K562 (cell line): ENCODE measurements around the gene LRRK1. TPM values are rescaled to one million over a fixed set of nuclear protein-coding genes. Genes with fewer than 3 reads are reported as not detected.

Experiments used
- ATAC-seq: fragments of 200-7000 bp; cut with Tn5 transposase; 3 replicates; pipeline ENCODE4 v1.9.1; 2020; ENCODE audit warnings: moderate library complexity
- BruUV-seq: library from RNA; stranded (reverse); fragments of 400-500 nt; replicated peaks from 2 replicates; lab custom pipeline; 2021; lab: Mats Ljungman, UMichigan
- CTCF ChIA-PET: fragments of 300-600 bp; formaldehyde crosslinking; extraction: SDS; loops from one replicate; lab custom pipeline; 2021; ENCODE audit warnings: low intra/inter-chr PET ratio; lab: Yijun Ruan, JAX
- POLR2A ChIA-PET: fragments of 300-600, 350-650 bp; sonication (Branson Sonifier 250); formaldehyde crosslinking; extraction: SDS; loops from one replicate; lab custom pipeline; 2021; ENCODE audit warnings: antibody characterized with exemption, inconsistent platforms; lab: Yijun Ruan, JAX
- DNase-seq, 4 experiments: peaks; one replicate each; pipeline versions ENCODE4 v3.0.0 to v3.0.0-alpha.2; 2011 to 2018; ENCODE audit warnings: low spot score in 3 of 4, mixed read lengths in 3 of 4; ENCODE audit errors: extremely low read depth in 1 of 4
- FAIRE-seq: peaks from 2 replicates; lab custom pipeline; 2011; peaks lifted over from hg19 to GRCh38; lab: Jason Lieb, UNC
- H2AFZ ChIP-seq: 2 replicates; pipeline ENCODE4 v1.6.0; 2011; ENCODE audit warnings: low read depth, low read length, control low read depth, inconsistent platforms
- H3K27ac ChIP-seq: fragments of 200-600 bp; 3 replicates; pipeline ENCODE4 v1.8.0; 2011; ENCODE audit warnings: low read depth, mild to moderate bottlenecking, control low read depth, inconsistent platforms, low read length, moderate library complexity, mixed read lengths; ENCODE audit errors: extremely low read depth
- H3K27me3 ChIP-seq, 2 experiments: fragments of 300-600 bp in 1 of 2; 2 replicates in 1 of 2; 3 replicates in 1 of 2; pipeline versions ENCODE4 v1.6.0 to v1.8.0; 2011; ENCODE audit warnings: inconsistent platforms in 2 of 2, low read length in 2 of 2, mild to moderate bottlenecking in 1 of 2, mixed read lengths in 1 of 2, moderate library complexity in 1 of 2; ENCODE audit not compliant: control insufficient read depth in 2 of 2, insufficient read depth in 2 of 2
- H3K36me3 ChIP-seq: fragments of 300-600 bp; 3 replicates; pipeline ENCODE4 v1.8.0; 2011; ENCODE audit warnings: mild to moderate bottlenecking, low read length, inconsistent platforms; ENCODE audit not compliant: control insufficient read depth, insufficient read depth
- H3K4me1 ChIP-seq, 2 experiments: fragments of 200-600 bp in 1 of 2; replicated peaks in 1 of 2; 2 replicates in 1 of 2; 3 replicates in 1 of 2; pipeline versions ENCODE4 v1.5.1 to v1.8.0; 2011; ENCODE audit warnings: inconsistent platforms in 2 of 2, low read length in 2 of 2, mild to moderate bottlenecking in 1 of 2, mixed read lengths in 1 of 2, moderate library complexity in 1 of 2; ENCODE audit not compliant: control insufficient read depth in 2 of 2, insufficient read depth in 2 of 2
- H3K4me2 ChIP-seq: 2 replicates; pipeline ENCODE4 v1.6.1; 2011; ENCODE audit warnings: low read length, control low read depth, inconsistent platforms, mixed read lengths; ENCODE audit not compliant: insufficient read depth
- H3K4me3 ChIP-seq: fragments of 200-600 bp; sonication (generic), shearing (Covaris generic); 2 replicates; pipeline ENCODE4 v1.5.1; 2016; ENCODE audit warnings: control low read depth, inconsistent platforms
- H3K79me2 ChIP-seq: fragments of 200-600 bp; 3 replicates; pipeline ENCODE4 v1.8.0; 2011; ENCODE audit warnings: low read length, inconsistent platforms; ENCODE audit not compliant: control insufficient read depth, insufficient read depth
- H3K9ac ChIP-seq, 2 experiments: 2 replicates each; pipeline versions ENCODE4 v1.6.0 to v1.6.1; 2011; ENCODE audit warnings: low read depth in 2 of 2, low read length in 2 of 2, control low read depth in 1 of 2, inconsistent platforms in 1 of 2, mild to moderate bottlenecking in 1 of 2, mixed read lengths in 1 of 2; ENCODE audit not compliant: insufficient read depth in 1 of 2
- H3K9me1 ChIP-seq: one replicate; pipeline ENCODE4 v1.6.0; 2011; ENCODE audit warnings: inconsistent platforms, mild to moderate bottlenecking, low read length, moderate library complexity; ENCODE audit not compliant: control insufficient read depth, insufficient read depth
- H3K9me3 ChIP-seq: replicated peaks from 2 replicates; pipeline ENCODE4 v1.5.1; 2011; ENCODE audit warnings: low read depth, low read length, inconsistent platforms; ENCODE audit not compliant: control insufficient read depth, insufficient read depth
- H4K20me1 ChIP-seq: replicated peaks from 2 replicates; pipeline ENCODE4 v1.6.1; 2011; ENCODE audit warnings: low read length, inconsistent platforms, mixed read lengths; ENCODE audit not compliant: control insufficient read depth, insufficient read depth
- ARID1B ChIP-seq: fragments of 450-650 bp; IDR thresholded peaks from 2 replicates; pipeline ENCODE4 v1.6.1; 2016; ENCODE audit warnings: antibody characterized with exemption, mild to moderate bottlenecking, inconsistent platforms
- ATF2 ChIP-seq: sonication (generic); formaldehyde crosslinking; IDR thresholded peaks from 2 replicates; pipeline ENCODE4 v1.8.1; 2022; ENCODE audit warnings: missing genetic modification reagents
- BRF1 ChIP-seq: IDR thresholded peaks from 3 replicates; pipeline ENCODE4 v1.6.1; 2011; ENCODE audit warnings: borderline replicate concordance, mild to moderate bottlenecking; ENCODE audit not compliant: insufficient read length; ENCODE audit errors: extremely low read depth
- CBFA2T2 ChIP-seq: fragments of 450-650 bp; conservative IDR thresholded peaks from 2 replicates; pipeline ENCODE4 v1.6.1; 2017; ENCODE audit warnings: mild to moderate bottlenecking
- DEAF1 ChIP-seq: fragments of 450-650 bp; formaldehyde crosslinking; IDR thresholded peaks from 2 replicates; pipeline ENCODE4 v1.4.0; 2020; ENCODE audit warnings: mild to moderate bottlenecking, moderate library complexity
- DIDO1 ChIP-seq: fragments of 450-650 bp; IDR thresholded peaks from 2 replicates; pipeline ENCODE4 v1.6.1; 2016; ENCODE audit warnings: low read depth, missing biosample characterization, missing genetic modification characterization
- KDM2B ChIP-seq: fragments of 250-450 bp; sonication (Bioruptor Pico); IDR thresholded peaks from 2 replicates; pipeline ENCODE4 v1.8.0; 2021; ENCODE audit warnings: mild to moderate bottlenecking, moderate library complexity
- MEIS2 ChIP-seq: fragments of 450-650 bp; IDR thresholded peaks from 2 replicates; pipeline ENCODE4 v1.6.1; 2014; ENCODE audit warnings: mild to moderate bottlenecking; ENCODE audit not compliant: partially characterized antibody
- NELFE ChIP-seq: IDR thresholded peaks from 2 replicates; pipeline ENCODE4 v1.6.1; 2011; ENCODE audit warnings: mild to moderate bottlenecking; ENCODE audit not compliant: insufficient read depth, insufficient read length
- RFX7 ChIP-seq: fragments of 250-450 bp; sonication (Bioruptor Pico); IDR thresholded peaks from 2 replicates; pipeline ENCODE4 v1.5.1; 2021; ENCODE audit warnings: mild to moderate bottlenecking
- SPI1 ChIP-seq: IDR thresholded peaks from 2 replicates; pipeline ENCODE4 v1.6.1; 2011; ENCODE audit warnings: low read depth, low read length, control low read depth, borderline replicate concordance
- STAT5A ChIP-seq: IDR thresholded peaks from 2 replicates; pipeline ENCODE4 v1.6.1; 2012; ENCODE audit warnings: low read length, inconsistent platforms, borderline replicate concordance
- XRCC3 ChIP-seq: fragments of 450-650 bp; IDR thresholded peaks from 2 replicates; pipeline ENCODE4 v1.6.1; 2017; ENCODE audit warnings: mild to moderate bottlenecking, moderate library complexity
- ZFP1 ChIP-seq: fragments of 450-650 bp; formaldehyde crosslinking; IDR thresholded peaks from 2 replicates; pipeline ENCODE4 v1.4.0; 2020; ENCODE audit warnings: mild to moderate bottlenecking, mixed read lengths
- ZNF124 ChIP-seq: sonication (generic); formaldehyde crosslinking; IDR thresholded peaks from 2 replicates; pipeline ENCODE4 v1.8.1; 2022; ENCODE audit warnings: missing genetic modification reagents
- WGBS: fragments of 100-300 bp; shearing (Covaris generic); methylation state at CpG from one replicate; pipeline ENCODE4 v1.1.6; 2016; ENCODE audit warnings: low coverage, mixed read lengths; ENCODE audit not compliant: insufficient coverage; ENCODE audit errors: missing lambda C conversion rate; 5-methylcytosine and 5-hydroxymethylcytosine counted together
- in situ Hi-C: fragments of 300-500 bp; cut with MboI; formaldehyde crosslinking; loops from 4 replicates; pipeline ENCODE4 v1.15.0; 2018; ENCODE audit warnings: inconsistent platforms, mixed read lengths
- intact Hi-C: fragments of 100-400 bp; cut with micrococcal nuclease; formaldehyde crosslinking; loops from 2 replicates; pipeline ENCODE4 v1.14.2; 2022
- polyA plus RNA-seq, 8 experiments: library from polyadenylated mRNA; depleted of rRNA in 4 of 8; stranded (reverse) in 5 of 8; unstranded in 3 of 8; fragments of >200 nt; fragmentation: Nextera tagmentation in 2 of 8; fragmentation: Illumina TruSeq in 1 of 8; extraction: Ambion mirVana in 2 of 8; extraction: Trizol in 1 of 8; gene quantifications; 2 replicates each; pipeline versions ENCODE4 v1.2.1 to v1.2.3, GENCODE V29; 2011 to 2014; ENCODE audit warnings: inconsistent platforms in 1 of 8, missing spikeins in 1 of 8
- total RNA-seq, 7 experiments: library from RNA; depleted of rRNA in 6 of 7; stranded (reverse); fragments of >200 nt in 6 of 7; fragmentation: Illumina TruSeq in 2 of 7; extraction: Trizol in 2 of 7; gene quantifications; 2 replicates each; pipeline versions ENCODE4 v1.2.1 to v1.2.3, GENCODE V29; 2011 to 2021; ENCODE audit warnings: low replicate concordance in 1 of 7
- TF ChIP-seq, protein P1 (sequence below): fragments of 250-450 bp; sonication (Bioruptor Pico); IDR thresholded peaks from 2 replicates; pipeline ENCODE4 v1.8.0; 2022; ENCODE audit warnings: moderate library complexity, mild to moderate bottlenecking, inconsistent platforms
- TF ChIP-seq, protein P2 (sequence below): sonication (generic); IDR thresholded peaks from 2 replicates; pipeline ENCODE4 v1.6.1; 2016
- TF ChIP-seq, protein P3 (sequence below): fragments of 450-650 bp; IDR thresholded peaks from 2 replicates; pipeline ENCODE4 v1.6.1; 2017; ENCODE audit warnings: antibody characterized with exemption

LRRK1 gene
- total and polyA plus RNA-seq, 9 of the 15 experiments (the other 6 are each of a cell fraction or from before 2014, with no cell fraction given), result 0.01 to 1.5 (median 0.11) TPM

GRCh38 chr15:101100118-101100517 lies 181.0 kb downstream of the LRRK1 start:
- no peak for FAIRE-seq
- ChIA-PET POLR2A (interaction anchor here (0.7 kb wide), 1 partner anchor 473 kb away, joined by 3 read pairs; no protein-coding TSS in a partner anchor), CTCF (no interaction called here)
- H3K27me3 ChIP-seq, result peaks cover 2 to 37% of the 10 kb centered on the region in 2 experiments; a peak in 3 of 5 replicates
- H3K9me3 ChIP-seq, result peaks cover 2% of the 10 kb centered on the region
- no peak overlapping the region for H3K27ac ChIP-seq
- in situ Hi-C loops (no loop called here), intact Hi-C loops (no loop called here)
- H3K4me3 ChIP-seq, result no peak overlapping the region
- BruUV-seq, result no TSS peak
- 20% methylated on average over 14 of the region's 15 CpGs for WGBS
- H4K20me1 ChIP-seq, result no peaks in the 10 kb centered on the region
- H3K4me2 ChIP-seq, result no peak overlapping the region
- H3K9ac ChIP-seq, result no peak overlapping the region; a peak in 1 of 4 replicates
- peaks cover 0 to 12% of the 10 kb centered on the region in 2 experiments; a peak in 2 of 5 replicates for H3K4me1 ChIP-seq
- TF ChIP-seq, protein P1, sequence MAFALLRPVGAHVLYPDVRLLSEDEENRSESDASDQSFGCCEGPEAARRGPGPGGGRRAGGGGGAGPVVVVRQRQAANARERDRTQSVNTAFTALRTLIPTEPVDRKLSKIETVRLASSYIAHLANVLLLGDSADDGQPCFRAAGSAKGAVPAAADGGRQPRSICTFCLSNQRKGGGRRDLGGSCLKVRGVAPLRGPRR, result no peak
- TF ChIP-seq, protein P2, sequence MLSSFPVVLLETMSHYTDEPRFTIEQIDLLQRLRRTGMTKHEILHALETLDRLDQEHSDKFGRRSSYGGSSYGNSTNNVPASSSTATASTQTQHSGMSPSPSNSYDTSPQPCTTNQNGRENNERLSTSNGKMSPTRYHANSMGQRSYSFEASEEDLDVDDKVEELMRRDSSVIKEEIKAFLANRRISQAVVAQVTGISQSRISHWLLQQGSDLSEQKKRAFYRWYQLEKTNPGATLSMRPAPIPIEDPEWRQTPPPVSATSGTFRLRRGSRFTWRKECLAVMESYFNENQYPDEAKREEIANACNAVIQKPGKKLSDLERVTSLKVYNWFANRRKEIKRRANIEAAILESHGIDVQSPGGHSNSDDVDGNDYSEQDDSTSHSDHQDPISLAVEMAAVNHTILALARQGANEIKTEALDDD, result no peak
- TF ChIP-seq ARID1B, result no peak
- no peak for TF ChIP-seq DEAF1 (CRISPR knock-in tag)
- TF ChIP-seq BRF1, result no peak
- no peak for TF ChIP-seq STAT5A
- TF ChIP-seq DIDO1 (tag), result no peak
- TF ChIP-seq SPI1, result no peak
- TF ChIP-seq, protein P3, sequence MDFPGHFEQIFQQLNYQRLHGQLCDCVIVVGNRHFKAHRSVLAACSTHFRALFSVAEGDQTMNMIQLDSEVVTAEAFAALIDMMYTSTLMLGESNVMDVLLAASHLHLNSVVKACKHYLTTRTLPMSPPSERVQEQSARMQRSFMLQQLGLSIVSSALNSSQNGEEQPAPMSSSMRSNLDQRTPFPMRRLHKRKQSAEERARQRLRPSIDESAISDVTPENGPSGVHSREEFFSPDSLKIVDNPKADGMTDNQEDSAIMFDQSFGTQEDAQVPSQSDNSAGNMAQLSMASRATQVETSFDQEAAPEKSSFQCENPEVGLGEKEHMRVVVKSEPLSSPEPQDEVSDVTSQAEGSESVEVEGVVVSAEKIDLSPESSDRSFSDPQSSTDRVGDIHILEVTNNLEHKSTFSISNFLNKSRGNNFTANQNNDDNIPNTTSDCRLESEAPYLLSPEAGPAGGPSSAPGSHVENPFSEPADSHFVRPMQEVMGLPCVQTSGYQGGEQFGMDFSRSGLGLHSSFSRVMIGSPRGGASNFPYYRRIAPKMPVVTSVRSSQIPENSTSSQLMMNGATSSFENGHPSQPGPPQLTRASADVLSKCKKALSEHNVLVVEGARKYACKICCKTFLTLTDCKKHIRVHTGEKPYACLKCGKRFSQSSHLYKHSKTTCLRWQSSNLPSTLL, result no peak
- TF ChIP-seq CBFA2T2, result no peak
- TF ChIP-seq RFX7, result no peak
- no peak for TF ChIP-seq ZNF124 (CRISPR knock-in tag)
- TF ChIP-seq KDM2B (CRISPR knock-in tag), result no peak
- no peak for TF ChIP-seq ATF2 (CRISPR knock-in tag)
- no peak for TF ChIP-seq ZFP1 (CRISPR knock-in tag)
- no peak for TF ChIP-seq MEIS2
- TF ChIP-seq NELFE, result no peak
- TF ChIP-seq XRCC3, result no peak
- no peak for DNase-seq
- no peaks in the 10 kb centered on the region for H3K36me3 ChIP-seq
- H3K9me1 ChIP-seq, result no peaks in the 10 kb centered on the region
- no peak; the same call in 2 of the 3 replicates for ATAC-seq
- no peak overlapping the region for H2AFZ ChIP-seq
- no peaks in the 10 kb centered on the region for H3K79me2 ChIP-seq
